AG04450 (cell line): ENCODE results near the gene PXDN. TPM values are rescaled to one million over a fixed set of nuclear protein-coding genes. Genes with fewer than 3 reads are reported as not detected.

Experiments
- CTCF ChIA-PET: fragments of 300-600, 350-600 bp; formaldehyde crosslinking; extraction: SDS; loops from one replicate; lab custom pipeline; 2022; ENCODE audit warnings: antibody characterized with exemption, inconsistent platforms; lab: Charles Lee
- POLR2A ChIA-PET: fragments of 350-600 bp; formaldehyde crosslinking; extraction: SDS; loops from one replicate; lab custom pipeline; 2021; ENCODE audit warnings: antibody characterized with exemption, inconsistent platforms; lab: Yijun Ruan, JAX
- DNase-seq: peaks from one replicate; pipeline ENCODE4 v3.0.0-alpha.2; 2011; ENCODE audit warnings: low read depth, low spot score
- H3K27ac ChIP-seq: one replicate; pipeline ENCODE4 v1.5.1; 2012; ENCODE audit warnings: low read depth, low read length, control low read depth
- H3K27me3 ChIP-seq: one replicate; pipeline ENCODE4 v1.6.0; 2012; ENCODE audit warnings: low read length; ENCODE audit not compliant: control insufficient read depth, insufficient read depth
- H3K4me3 ChIP-seq: 2 replicates; pipeline ENCODE4 v1.5.1; 2011; ENCODE audit warnings: mild to moderate bottlenecking, low read depth, low read length, control low read depth
- H3K9me3 ChIP-seq: 2 replicates; pipeline ENCODE4 v1.5.1; 2012; ENCODE audit warnings: low read length; ENCODE audit not compliant: control insufficient read depth, insufficient read depth
- polyA plus RNA-seq: library from polyadenylated mRNA; depleted of rRNA; stranded (reverse); fragments of >200 nt; gene quantifications from 2 replicates; pipeline ENCODE4 v1.2.3, GENCODE V29; 2011
- TF ChIP-seq, protein P1 (sequence below): IDR thresholded peaks from 2 replicates; pipeline ENCODE4 v1.5.1; 2011; ENCODE audit warnings: low read depth, low read length, control low read depth, inconsistent platforms

PXDN gene
- polyA plus RNA-seq, 1 experiment: 271 TPM

DNA sequence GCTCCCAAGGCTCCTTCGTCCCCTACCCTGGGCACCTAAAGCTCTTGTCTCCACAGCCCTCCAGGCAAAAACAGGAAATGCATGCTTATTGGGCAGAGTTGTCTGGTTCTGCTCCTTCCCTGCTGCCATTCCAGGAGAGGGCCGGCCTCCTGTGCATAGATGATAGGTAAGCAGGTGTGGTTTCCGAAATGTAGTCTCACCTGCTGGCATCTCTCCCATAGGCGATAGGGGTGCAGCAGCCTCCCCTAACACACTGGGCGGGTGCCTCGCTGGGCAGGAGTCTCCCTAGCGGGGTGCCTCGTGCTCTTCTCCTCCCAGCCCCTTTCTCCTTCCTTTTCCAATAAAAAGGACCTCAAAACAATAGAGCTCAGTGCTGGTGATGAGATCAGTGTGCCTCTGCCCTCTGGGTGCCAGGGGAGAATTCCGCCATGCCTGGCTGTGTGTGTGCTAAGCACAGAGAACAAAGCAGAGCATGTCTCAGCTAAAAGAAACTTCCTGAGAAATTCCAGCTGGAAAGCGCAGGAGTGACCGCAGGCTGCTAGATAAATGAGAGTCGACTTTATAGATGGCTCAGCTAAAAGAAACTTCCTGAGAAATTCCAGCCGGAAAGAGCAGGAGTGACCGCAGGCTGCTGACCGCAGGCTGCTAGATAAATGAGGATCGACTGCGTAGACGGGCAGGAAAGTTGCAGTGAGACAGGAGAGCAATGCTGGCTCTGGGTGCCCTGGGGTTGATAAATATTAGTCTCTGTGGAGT is 11.3 kb upstream of the PXDN start:
- POLR2A ChIA-PET: interaction anchor here (0.5 to 2.5 kb wide), 14 partner anchors 11 to 157 kb away, joined by 3 to 36 read pairs (median 5); partner anchors contain the start of gene PXDN
- H3K9me3 ChIP-seq: peaks cover 16% of the 10 kb centered on the region
- H3K27me3 ChIP-seq: peaks cover 4% of the 10 kb centered on the region
- peak overlapping the region; percentile 68 for H3K27ac ChIP-seq
- TF ChIP-seq, protein P1, sequence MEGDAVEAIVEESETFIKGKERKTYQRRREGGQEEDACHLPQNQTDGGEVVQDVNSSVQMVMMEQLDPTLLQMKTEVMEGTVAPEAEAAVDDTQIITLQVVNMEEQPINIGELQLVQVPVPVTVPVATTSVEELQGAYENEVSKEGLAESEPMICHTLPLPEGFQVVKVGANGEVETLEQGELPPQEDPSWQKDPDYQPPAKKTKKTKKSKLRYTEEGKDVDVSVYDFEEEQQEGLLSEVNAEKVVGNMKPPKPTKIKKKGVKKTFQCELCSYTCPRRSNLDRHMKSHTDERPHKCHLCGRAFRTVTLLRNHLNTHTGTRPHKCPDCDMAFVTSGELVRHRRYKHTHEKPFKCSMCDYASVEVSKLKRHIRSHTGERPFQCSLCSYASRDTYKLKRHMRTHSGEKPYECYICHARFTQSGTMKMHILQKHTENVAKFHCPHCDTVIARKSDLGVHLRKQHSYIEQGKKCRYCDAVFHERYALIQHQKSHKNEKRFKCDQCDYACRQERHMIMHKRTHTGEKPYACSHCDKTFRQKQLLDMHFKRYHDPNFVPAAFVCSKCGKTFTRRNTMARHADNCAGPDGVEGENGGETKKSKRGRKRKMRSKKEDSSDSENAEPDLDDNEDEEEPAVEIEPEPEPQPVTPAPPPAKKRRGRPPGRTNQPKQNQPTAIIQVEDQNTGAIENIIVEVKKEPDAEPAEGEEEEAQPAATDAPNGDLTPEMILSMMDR: no peak
- CTCF ChIA-PET: interaction anchor here (0.8 to 1.7 kb wide), 5 partner anchors 25 to 211 kb away, joined by 3 to 7 read pairs (median 3); no protein-coding TSS in a partner anchor
- H3K4me3 ChIP-seq: no peak overlapping the region
- DNase-seq: peak; percentile 87

- Histone ChIP-seq H3K4me3 (no peak overlapping the region), H3K9me3 (peaks cover 16% of the 10 kb centered on the region), H3K27ac (no peak overlapping the region), H3K27me3 (peaks cover 4% of the 10 kb centered on the region)
- no peak for DNase-seq
- TF ChIP-seq, protein P1: no peak
- CTCF ChIA-PET: interaction anchor here (1.3 to 3.2 kb wide), 4 partner anchors 14 to 210 kb away, joined by 3 to 10 read pairs (median 6); no protein-coding TSS in a partner anchor
- POLR2A ChIA-PET: interaction anchor here (1.3 to 2.5 kb wide), 5 partner anchors 12 to 62 kb away, joined by 3 to 36 read pairs (median 6); no protein-coding TSS in a partner anchor
Measured at GRCh38 chr2:1754461-1755170, 10.3 kb upstream of the PXDN start.

DNA sequence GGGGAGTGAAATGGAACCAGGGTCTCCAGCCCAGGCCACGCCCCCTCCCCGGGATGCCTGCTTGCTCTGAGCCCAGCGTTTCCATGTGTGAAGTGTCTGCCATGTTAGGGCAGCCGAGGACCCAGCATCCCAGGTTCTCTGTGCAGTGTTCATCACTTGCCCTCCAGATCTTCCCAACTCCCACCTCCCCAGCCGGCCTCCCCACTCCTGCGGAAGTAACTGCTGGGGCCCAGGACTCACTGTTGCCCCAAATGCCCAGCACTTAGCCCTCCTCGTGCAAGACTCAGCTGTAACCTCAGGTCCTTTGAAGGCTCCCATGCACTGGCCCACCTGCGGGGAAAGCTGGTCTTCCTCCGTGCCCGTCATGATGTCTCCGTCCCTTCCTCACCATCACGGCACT is 9.7 kb upstream of the PXDN start:
- TF ChIP-seq, protein P1: no peak
- POLR2A ChIA-PET: interaction anchor here (0.7 to 1.0 kb wide), 2 partner anchors 10 to 179 kb away, joined by 3 to 5 read pairs; partner anchors contain the start of gene PXDN
- Histone ChIP-seq H3K4me3 (no peak overlapping the region), H3K9me3 (peaks cover 13% of the 10 kb centered on the region), H3K27me3 (peaks cover 4% of the 10 kb centered on the region), H3K27ac (no peak overlapping the region)
- DNase-seq: no peak
- CTCF ChIA-PET: interaction anchor here (1.3 to 3.2 kb wide), 2 partner anchors 15 to 204 kb away, joined by 5 to 10 read pairs; no protein-coding TSS in a partner anchor

DNA sequence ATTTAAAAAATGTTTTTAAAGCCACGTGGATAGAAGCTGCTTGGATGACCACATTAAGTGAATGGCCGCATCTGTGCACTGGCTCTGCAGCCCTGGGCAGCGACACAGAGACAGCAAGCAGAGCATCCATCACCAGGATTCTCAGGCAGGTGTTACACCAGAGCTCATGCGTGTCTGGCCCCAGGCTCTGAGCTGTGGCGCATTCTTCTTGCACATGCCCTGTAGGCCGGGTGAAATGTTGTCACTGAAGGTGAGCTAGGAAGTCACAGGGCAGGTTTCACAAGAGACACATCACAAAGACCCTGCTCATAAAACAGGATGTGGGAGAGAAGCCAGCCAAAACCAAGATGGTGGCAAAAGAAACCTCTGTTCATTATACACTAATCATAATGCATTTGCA is 8.4 kb upstream of the PXDN start:
- CTCF ChIA-PET: interaction anchor here (0.8 to 3.2 kb wide), 3 partner anchors 16 to 202 kb away, joined by 5 to 10 read pairs (median 6); no protein-coding TSS in a partner anchor

More for the DNA sequence above, 8.4 kb upstream of the PXDN start:
- peaks cover 4% of the 10 kb centered on the region for H3K27me3 ChIP-seq
- no peak overlapping the region for H3K27ac ChIP-seq
- POLR2A ChIA-PET: no interaction called here
- TF ChIP-seq, protein P1: no peak
- H3K9me3 ChIP-seq: peaks cover 13% of the 10 kb centered on the region
- H3K4me3 ChIP-seq: no peak overlapping the region
- DNase-seq: no peak
